A549 (cell line): ENCODE results near the gene MAML3. TPM values are rescaled to one million over a fixed set of nuclear protein-coding genes. Genes with fewer than 3 reads are reported as not detected.

Source experiments
- ATAC-seq, 2 experiments: fragments of 200-7000 bp in 1 of 2; fragments of >200 bp in 1 of 2; cut with Nextera tagmentation in 1 of 2; cut with Tn5 transposase in 1 of 2; 3 replicates each; pipeline versions ENCODE4 v1.8.0 to v1.9.1; 2018 to 2020; ENCODE audit warnings: mild to moderate bottlenecking in 1 of 2, moderate library complexity in 1 of 2
- CTCF ChIA-PET: fragments of 300-600 bp; sonication (Branson Sonifier 250); formaldehyde crosslinking; extraction: SDS; loops from one replicate; lab custom pipeline; 2021; ENCODE audit warnings: antibody characterized with exemption, inconsistent platforms; lab: Yijun Ruan, JAX
- POLR2A ChIA-PET: fragments of 350-600 bp; formaldehyde crosslinking; extraction: SDS; loops from one replicate; lab custom pipeline; 2021; ENCODE audit warnings: antibody characterized with exemption, inconsistent platforms; lab: Yijun Ruan, JAX
- DNase-seq, 2 experiments: peaks; one replicate each; pipeline versions ENCODE4 v3.0.0 to v3.0.0-alpha.2; 2011 to 2016; ENCODE audit warnings: low read depth in 1 of 2, low spot score in 1 of 2
- FAIRE-seq: peaks from 2 replicates; lab custom pipeline; 2011; peaks lifted over from hg19 to GRCh38; lab: Jason Lieb, UNC
- H3K27ac ChIP-seq, 2 experiments: fragments of >200 bp; sonication (Bioruptor Twin); formaldehyde crosslinking; 3 replicates each; pipeline ENCODE4 v1.5.1; 2016 to 2017
- H3K4me1 ChIP-seq: fragments of >200 bp; sonication (Bioruptor Twin); formaldehyde crosslinking; 3 replicates; pipeline ENCODE4 v1.6.1; 2016
- H3K4me2 ChIP-seq: fragments of >200 bp; sonication (Bioruptor Twin); formaldehyde crosslinking; 3 replicates; pipeline ENCODE4 v1.6.1; 2016
- H3K4me3 ChIP-seq: fragments of >200 bp; sonication (Bioruptor Twin); formaldehyde crosslinking; 3 replicates; pipeline ENCODE4 v1.5.1; 2016
- H3K9me3 ChIP-seq: fragments of >200 bp; sonication (Bioruptor Twin); formaldehyde crosslinking; 3 replicates; pipeline ENCODE4 v1.6.1; 2016
- BHLHE40 ChIP-seq: IDR thresholded peaks from 2 replicates; pipeline ENCODE4 v1.6.1; 2012; ENCODE audit warnings: low read depth, low read length, inconsistent platforms
- CEBPB ChIP-seq, 2 experiments: fragments of >200 bp in 1 of 2; sonication (Bioruptor Twin) in 1 of 2; formaldehyde crosslinking in 1 of 2; IDR thresholded peaks; 2 replicates each; pipeline ENCODE4 v1.6.1; 2012 to 2016
- CHD4 ChIP-seq: fragments of 200-600 bp; sonication (generic); IDR thresholded peaks from 2 replicates; pipeline ENCODE4 v1.6.1; 2016; ENCODE audit warnings: antibody characterized with exemption, mild to moderate bottlenecking, borderline replicate concordance
- E2F6 ChIP-seq: IDR thresholded peaks from 2 replicates; pipeline ENCODE4 v1.6.1; 2012; ENCODE audit warnings: low read depth, borderline replicate concordance
- EHF ChIP-seq: fragments of 250-450 bp; sonication (Bioruptor Pico); IDR thresholded peaks from 2 replicates; pipeline ENCODE4 v1.5.0; 2020; ENCODE audit warnings: mild to moderate bottlenecking
- EHMT2 ChIP-seq: fragments of 200-600 bp; sonication (generic); IDR thresholded peaks from 2 replicates; pipeline ENCODE4 v1.6.1; 2016; ENCODE audit warnings: antibody characterized with exemption, low read depth, mild to moderate bottlenecking, moderate library complexity
- EP300 ChIP-seq, 2 experiments: fragments of >200 bp; sonication (Bioruptor Twin); formaldehyde crosslinking; IDR thresholded peaks; 2 replicates in 1 of 2; 3 replicates in 1 of 2; pipeline ENCODE4 v1.6.1; 2016 to 2017
- HDAC2 ChIP-seq: fragments of 200-600 bp; sonication (generic); IDR thresholded peaks from 2 replicates; pipeline ENCODE4 v1.6.1; 2016
- HES2 ChIP-seq: fragments of >200 bp; sonication (Bioruptor Twin); formaldehyde crosslinking; IDR thresholded peaks from 2 replicates; pipeline ENCODE4 v1.6.1; 2016
- HEYL ChIP-seq: fragments of 250-450 bp; sonication (Bioruptor Pico); IDR thresholded peaks from 2 replicates; pipeline ENCODE4 v1.8.0; 2021; ENCODE audit warnings: mild to moderate bottlenecking, moderate library complexity
- HMGXB4 ChIP-seq: fragments of 250-450 bp; sonication (Bioruptor Pico); IDR thresholded peaks from 2 replicates; pipeline ENCODE4 v1.5.0; 2021; ENCODE audit warnings: mild to moderate bottlenecking, moderate library complexity, borderline replicate concordance
- JUNB ChIP-seq: fragments of >200 bp; sonication (Bioruptor Twin); formaldehyde crosslinking; IDR thresholded peaks from 2 replicates; pipeline ENCODE4 v1.6.1; 2016
- POLR2AphosphoS2 ChIP-seq: conservative IDR thresholded peaks from 2 replicates; pipeline ENCODE4 v1.6.1; 2012; ENCODE audit warnings: low read length, improper control_type of control experiment, inconsistent platforms
- RNF2 ChIP-seq: fragments of 200-600 bp; sonication (generic); IDR thresholded peaks from 2 replicates; pipeline ENCODE4 v1.6.1; 2016; ENCODE audit warnings: low read depth, mild to moderate bottlenecking, antibody characterized with exemption, moderate library complexity, borderline replicate concordance
- SMC3 ChIP-seq: fragments of >200 bp; sonication (Bioruptor Twin); formaldehyde crosslinking; IDR thresholded peaks from 3 replicates; pipeline ENCODE4 v1.6.1; 2018; ENCODE audit warnings: inconsistent platforms
- ZFP36 ChIP-seq: fragments of 450-650 bp; IDR thresholded peaks from 2 replicates; pipeline ENCODE4 v1.6.1; 2014; ENCODE audit warnings: borderline replicate concordance; ENCODE audit not compliant: partially characterized antibody
- ZNF302 ChIP-seq: fragments of 250-450 bp; sonication (Bioruptor Pico); IDR thresholded peaks from 2 replicates; pipeline ENCODE4 v1.9.0; 2021; ENCODE audit warnings: inconsistent platforms, mild to moderate bottlenecking, moderate library complexity
- WGBS: methylation state at CpG from one replicate; pipeline ENCODE4 v1.1.6; 2017; ENCODE audit errors: missing lambda C conversion rate; 5-methylcytosine and 5-hydroxymethylcytosine counted together
- polyA plus RNA-seq, 4 experiments: library from polyadenylated mRNA; depleted of rRNA in 3 of 4; stranded (reverse); fragments of >200 nt; fragmentation: RNase III in 1 of 4; extraction: RNeasy Plus Mini Kit Qiagen cat#74134 plus additional on column Dnase treatment in 1 of 4; gene quantifications; 2 replicates in 3 of 4; 3 replicates in 1 of 4; pipeline ENCODE4 v1.2.3, GENCODE V29; 2011 to 2017

The MAML3 gene
- polyA plus RNA-seq, 2 of the 4 experiments (the other 2 are of a cell fraction), result 9.0 to 22.2 TPM

GRCh38 chr4:139756391-139757180 is 397.4 kb downstream of the MAML3 start:
- Histone ChIP-seq H3K4me2 (no peak overlapping the region), H3K4me3 (no peak overlapping the region), H3K4me1 (peaks cover 11% of the 10 kb centered on the region; the same call in 2 of the 3 replicates), H3K27ac (no peak overlapping the region), H3K9me3 (no peaks in the 10 kb centered on the region)
- ChIA-PET CTCF (no interaction called here), POLR2A (no interaction called here)
- TF ChIP-seq BHLHE40 (no peak), POLR2AphosphoS2 (no peak), CHD4 (no peak), HMGXB4 (CRISPR knock-in tag) (no peak), ZNF302 (CRISPR knock-in tag) (no peak), JUNB (no peak), HES2 (no peak)
- DNase-seq (no peak), ATAC-seq (no peak), FAIRE-seq (no peak)
- WGBS, result 91% methylated on average over 10 of the region's 10 CpGs

- ATAC-seq, result no peak
- Histone ChIP-seq H3K27ac (no peak overlapping the region), H3K4me1 (peaks cover 11% of the 10 kb centered on the region; the same call in 2 of the 3 replicates), H3K4me3 (no peak overlapping the region), H3K4me2 (no peak overlapping the region), H3K9me3 (no peaks in the 10 kb centered on the region)
- no peak for FAIRE-seq
- 90% methylated on average over 10 of the region's 12 CpGs for WGBS
- TF ChIP-seq SMC3 (no peak), HMGXB4 (CRISPR knock-in tag) (no peak), JUNB (no peak), EP300 (IDR thresholded peaks at IDR 0.05) (no peak), EHMT2 (no peak), EHF (CRISPR knock-in tag) (no peak)
- DNase-seq, result no peak
- ChIA-PET POLR2A (no interaction called here), CTCF (no interaction called here)
Measured at GRCh38 chr4:139754938-139755337, 399.0 kb downstream of the MAML3 start.

GRCh38 chr4:139753686-139754085 is 400.3 kb downstream of the MAML3 start:
- no peak for ATAC-seq
- FAIRE-seq, result no peak

GRCh38 chr4:139749835-139750498 is 404.0 kb downstream of the MAML3 start:
- FAIRE-seq (no peak), ATAC-seq (no peak), DNase-seq (no peak)
- Histone ChIP-seq H3K4me2 (no peak overlapping the region), H3K4me1 (peaks cover 11% of the 10 kb centered on the region; the same call in 2 of the 3 replicates)
- CTCF ChIA-PET, result interaction anchor here (1.1 kb wide), 1 partner anchor 11 kb away, joined by 3 read pairs; no protein-coding TSS in a partner anchor
- POLR2A ChIA-PET, result no interaction called here
- no peak for TF ChIP-seq CEBPB (IDR thresholded peaks at IDR 0.05)
- no peak for TF ChIP-seq RNF2
- no peak for TF ChIP-seq ZFP36
- no peak for TF ChIP-seq E2F6
- no peak for TF ChIP-seq HDAC2
- TF ChIP-seq, all 56 proteins: peak for 0
- Histone ChIP-seq H3K4me3 (no peak overlapping the region), H3K27ac (no peak overlapping the region), H3K9me3 (no peaks in the 10 kb centered on the region)
- 85% methylated on average over 4 of the region's 4 CpGs for WGBS

More at GRCh38 chr4:139753686-139754085, 400.3 kb downstream of the MAML3 start:
- H3K9me3 ChIP-seq, result no peaks in the 10 kb centered on the region
- no peak overlapping the region for H3K4me3 ChIP-seq
- ChIA-PET CTCF (no interaction called here), POLR2A (no interaction called here)
- no peak for TF ChIP-seq HEYL (CRISPR knock-in tag)
- no peak overlapping the region for H3K27ac ChIP-seq
- no peak for DNase-seq
- no peak overlapping the region for H3K4me2 ChIP-seq
- peaks cover 11% of the 10 kb centered on the region; the same call in 2 of the 3 replicates for H3K4me1 ChIP-seq
- 83% methylated on average over 3 of the region's 3 CpGs for WGBS
